Muscle of leg (tissue), 11 donors: ENCODE data around the gene FCN1. TPM values are rescaled to one million over a fixed set of nuclear protein-coding genes. Genes with fewer than 3 reads are reported as not detected.

ENCODE experiments used
- DNase-seq: peaks from one replicate; pipeline ENCODE4 v3.0.0; 2013
- H3K27ac ChIP-seq: one replicate; pipeline ENCODE4 v1.5.1; 2013; ENCODE audit warnings: mild to moderate bottlenecking, low read length, control low read depth
- H3K27me3 ChIP-seq: one replicate; pipeline ENCODE4 v1.6.1; 2013; ENCODE audit warnings: low read length; ENCODE audit not compliant: control insufficient read depth, insufficient read depth
- H3K36me3 ChIP-seq: one replicate; pipeline ENCODE4 v1.6.1; 2013; ENCODE audit warnings: low read length; ENCODE audit not compliant: control insufficient read depth, insufficient read depth
- H3K4me1 ChIP-seq: one replicate; pipeline ENCODE4 v1.6.1; 2013; ENCODE audit warnings: low read length; ENCODE audit not compliant: control insufficient read depth, insufficient read depth
- H3K4me3 ChIP-seq: one replicate; pipeline ENCODE4 v1.5.1; 2013; ENCODE audit warnings: low read length, control low read depth
- H3K9me3 ChIP-seq: replicated peaks from 2 replicates; pipeline ENCODE4 v1.6.1; 2013; ENCODE audit warnings: low read depth, low read length; ENCODE audit not compliant: control insufficient read depth
- WGBS: methylation state at CpG from one replicate; pipeline ENCODE4 v1.1.5; 2013; ENCODE audit warnings: missing lambda C conversion rate; ENCODE audit not compliant: insufficient coverage; 5-methylcytosine and 5-hydroxymethylcytosine counted together
- polyA plus RNA-seq, 8 donors: library from polyadenylated mRNA; unstranded; fragments of 120-200 nt; gene quantifications; one replicate each; pipeline versions ENCODE4 v1.2.1 to v1.2.3, GENCODE V29; 2013; ENCODE audit warnings: inconsistent platforms in 1 of 8, low replicate concordance in 1 of 8; ENCODE audit not compliant: insufficient read length in 8 of 8, insufficient read depth in 1 of 8
- total RNA-seq: library from RNA; stranded (reverse); fragments of 120-200 nt; gene quantifications from one replicate; pipeline ENCODE4 v1.2.4, GENCODE V29; 2013

The FCN1 gene
- total and polyA plus RNA-seq, 9 donors: 2.0 to 8.2 (median 4.0) TPM

DNA sequence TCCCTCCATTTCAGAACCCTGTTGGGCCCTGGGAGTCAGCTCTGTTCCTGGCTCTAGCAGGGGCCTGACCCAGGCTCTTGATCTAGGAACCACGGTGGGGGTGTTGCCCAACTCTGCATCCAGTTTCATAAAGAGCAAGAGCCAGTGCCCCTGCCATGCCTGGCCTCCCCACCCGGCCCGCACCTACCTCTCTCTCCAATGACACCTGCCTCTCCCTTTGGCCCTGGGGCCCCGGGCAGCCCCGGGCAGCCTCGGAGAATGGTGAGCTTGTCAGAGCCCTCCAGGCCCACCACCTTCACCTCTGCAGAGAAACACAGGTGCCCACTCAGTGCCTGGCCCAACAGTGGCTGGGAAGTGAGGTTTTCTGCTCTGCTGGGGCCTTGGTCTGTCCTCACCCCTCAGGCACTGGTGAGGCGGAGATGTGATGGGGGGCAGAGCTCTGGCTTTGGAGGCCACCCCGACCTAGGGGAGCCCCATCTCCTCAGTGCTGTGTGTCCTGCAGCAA is 1.5 kb downstream of the FCN1 start:
- no peak for DNase-seq
- H3K27ac ChIP-seq: no peak overlapping the region

DNA sequence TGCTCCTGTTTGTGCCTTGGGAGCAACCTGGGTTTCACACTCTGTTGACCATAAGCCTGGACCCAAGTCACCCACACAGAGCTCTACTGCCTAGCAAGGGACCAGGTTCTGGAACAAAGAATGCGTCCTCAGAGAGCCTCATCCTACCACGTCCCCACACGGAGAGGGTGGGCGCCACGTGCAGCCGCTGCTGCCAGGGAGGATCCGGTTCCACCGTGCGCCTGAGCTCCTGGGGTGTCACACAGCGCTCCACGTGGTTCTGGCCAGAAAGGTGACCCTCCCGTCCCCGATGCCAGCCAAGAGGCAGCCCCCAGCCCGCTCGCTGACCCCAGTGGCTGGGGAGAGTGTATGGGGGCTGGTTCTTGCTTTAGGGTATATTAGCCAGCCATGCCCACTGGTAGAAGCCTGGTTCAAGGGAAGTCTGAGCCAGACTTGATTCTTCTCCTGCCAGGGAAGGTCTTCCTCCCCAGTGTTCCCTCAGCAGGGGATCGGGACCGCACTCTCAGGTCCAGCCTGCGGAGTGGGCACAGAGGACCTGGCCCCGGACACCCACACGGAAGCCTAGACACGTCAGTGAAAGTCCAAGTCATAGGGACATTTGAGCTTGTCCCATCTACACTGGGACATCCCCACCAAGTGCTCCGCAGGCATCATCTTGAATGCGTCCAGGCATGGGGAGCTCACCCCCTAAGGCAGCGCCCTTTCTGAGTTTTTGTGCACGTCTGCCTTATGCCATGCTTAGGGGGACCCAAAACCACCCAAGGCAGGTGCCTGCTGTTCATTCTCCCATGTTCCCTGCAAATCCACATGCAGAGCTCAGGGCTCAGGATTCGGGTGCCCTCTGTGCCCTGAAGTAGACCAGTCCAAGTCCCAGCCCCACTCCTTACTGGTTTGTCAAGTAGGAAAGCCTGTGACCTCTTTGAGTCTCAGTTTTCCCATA is 2.4 kb downstream of the FCN1 start:
- Histone ChIP-seq H3K4me1 (no peaks in the 10 kb centered on the region), H3K36me3 (no peaks in the 10 kb centered on the region), H3K9me3 (peaks cover 5% of the 10 kb centered on the region), H3K27ac (no peak overlapping the region), H3K27me3 (peaks cover 4% of the 10 kb centered on the region), H3K4me3 (no peak overlapping the region)
- no peak for DNase-seq
- 94% methylated on average over 25 of the region's 26 CpGs for WGBS

More for the DNA sequence above, 1.5 kb downstream of the FCN1 start:
- Histone ChIP-seq H3K4me1 (no peaks in the 10 kb centered on the region), H3K4me3 (no peak overlapping the region), H3K27me3 (peaks cover 4% of the 10 kb centered on the region), H3K9me3 (peaks cover 5% of the 10 kb centered on the region), H3K36me3 (no peaks in the 10 kb centered on the region)
- 82% methylated on average over 3 of the region's 8 CpGs for WGBS

DNA sequence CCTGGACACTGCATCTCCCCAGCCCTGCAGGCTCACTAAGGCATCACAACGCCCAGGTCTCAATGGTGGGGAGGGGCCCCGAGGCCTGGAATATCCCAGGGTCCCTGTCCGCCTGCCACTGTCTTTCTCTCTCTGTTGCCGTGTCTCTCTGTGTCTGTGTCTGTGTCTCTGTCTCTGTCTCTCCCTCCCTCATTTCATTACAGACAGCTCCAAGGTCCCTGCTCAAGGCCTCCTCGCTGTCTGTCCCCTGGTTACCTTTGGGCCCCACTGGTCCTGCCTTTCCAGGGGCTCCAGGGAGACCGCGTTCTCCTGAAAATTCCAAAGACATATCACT is 3.2 kb downstream of the FCN1 start:
- Histone ChIP-seq H3K9me3 (peaks cover 3% of the 10 kb centered on the region), H3K36me3 (no peaks in the 10 kb centered on the region), H3K27ac (no peak overlapping the region), H3K4me1 (no peaks in the 10 kb centered on the region), H3K27me3 (peaks cover 4% of the 10 kb centered on the region), H3K4me3 (no peak overlapping the region)
- WGBS: 78% methylated on average over 5 of the region's 7 CpGs
- DNase-seq: no peak

DNA sequence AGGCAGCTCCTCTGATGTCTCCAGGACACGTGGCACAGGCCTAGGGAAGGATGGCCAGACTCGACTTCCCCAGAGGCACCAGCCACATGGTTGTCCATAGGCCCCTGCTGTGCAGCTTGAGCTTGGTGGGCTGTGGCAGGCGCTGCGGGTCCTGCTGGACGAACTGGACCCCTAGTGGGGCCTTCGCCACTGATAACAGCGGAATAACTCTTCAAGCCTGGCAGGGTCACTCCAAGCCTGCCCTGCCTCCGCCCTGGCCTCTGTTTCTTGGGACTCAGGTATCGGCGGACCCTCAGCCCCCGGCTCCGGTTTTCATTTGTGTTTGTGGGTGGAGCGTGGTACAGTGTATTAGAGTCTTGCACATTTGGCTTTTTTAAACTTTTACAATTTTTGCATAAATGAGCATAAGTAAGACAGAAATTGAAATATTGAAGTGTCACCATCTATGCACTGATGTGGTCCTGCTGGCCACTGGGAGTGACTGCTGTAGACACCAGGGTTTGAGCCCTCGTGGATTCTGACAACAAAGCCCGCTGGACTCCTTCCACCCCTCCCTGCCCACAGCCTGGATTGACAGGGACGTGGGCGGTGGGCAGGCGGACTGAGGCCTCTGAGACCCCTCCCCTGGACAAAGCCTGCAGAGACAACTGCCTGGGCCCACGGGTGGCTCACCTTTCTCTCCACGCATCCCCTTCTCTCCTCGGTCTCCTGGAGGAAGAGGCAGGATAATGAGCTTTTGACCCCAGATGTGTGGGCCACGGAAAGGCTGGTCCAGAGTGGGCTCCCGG is 3.8 kb downstream of the FCN1 start:
- Histone ChIP-seq H3K36me3 (no peaks in the 10 kb centered on the region), H3K27me3 (peaks cover 4% of the 10 kb centered on the region), H3K9me3 (no peaks in the 10 kb centered on the region), H3K27ac (no peak overlapping the region), H3K4me3 (no peak overlapping the region), H3K4me1 (no peaks in the 10 kb centered on the region)
- 81% methylated on average over 16 of the region's 23 CpGs for WGBS
- no peak for DNase-seq

DNA sequence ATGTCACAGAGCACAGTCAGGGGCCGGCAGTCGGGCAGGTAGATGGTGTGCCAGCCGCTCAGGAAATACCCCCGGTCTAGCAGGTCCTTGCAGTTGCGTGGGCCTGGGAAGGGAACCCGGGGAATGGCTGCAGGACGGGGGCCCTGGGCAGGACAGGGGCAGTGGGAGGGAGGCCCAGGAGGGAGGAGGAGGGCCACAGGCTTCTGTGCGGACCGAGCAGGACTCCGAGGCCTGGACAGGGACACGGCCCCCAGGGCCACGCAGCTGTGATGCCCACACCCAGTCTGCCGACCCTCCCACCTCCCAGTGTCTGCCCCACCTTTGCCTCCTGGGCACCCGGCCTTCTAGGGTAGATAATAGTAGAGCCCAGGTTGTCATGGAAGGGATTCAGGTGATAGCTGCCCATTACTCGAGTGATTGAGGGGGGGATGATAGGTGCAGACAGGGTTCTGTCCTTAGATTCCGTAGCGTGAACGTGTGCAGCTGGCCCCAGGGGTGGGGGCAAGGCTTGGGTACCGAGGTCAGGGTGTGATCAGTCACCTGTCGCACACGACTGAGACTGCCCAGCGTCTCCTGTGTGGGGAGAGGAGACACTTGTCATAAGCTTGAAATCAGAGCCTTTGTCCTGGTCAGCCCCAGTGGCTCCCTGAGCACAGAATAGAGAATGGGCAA is 4.5 kb downstream of the FCN1 start:
- Histone ChIP-seq H3K4me3 (no peak overlapping the region), H3K27me3 (peaks cover 4% of the 10 kb centered on the region), H3K36me3 (no peaks in the 10 kb centered on the region), H3K9me3 (no peaks in the 10 kb centered on the region), H3K4me1 (no peaks in the 10 kb centered on the region), H3K27ac (no peak overlapping the region)
- no peak for DNase-seq
- WGBS: 77% methylated on average over 13 of the region's 22 CpGs

DNA sequence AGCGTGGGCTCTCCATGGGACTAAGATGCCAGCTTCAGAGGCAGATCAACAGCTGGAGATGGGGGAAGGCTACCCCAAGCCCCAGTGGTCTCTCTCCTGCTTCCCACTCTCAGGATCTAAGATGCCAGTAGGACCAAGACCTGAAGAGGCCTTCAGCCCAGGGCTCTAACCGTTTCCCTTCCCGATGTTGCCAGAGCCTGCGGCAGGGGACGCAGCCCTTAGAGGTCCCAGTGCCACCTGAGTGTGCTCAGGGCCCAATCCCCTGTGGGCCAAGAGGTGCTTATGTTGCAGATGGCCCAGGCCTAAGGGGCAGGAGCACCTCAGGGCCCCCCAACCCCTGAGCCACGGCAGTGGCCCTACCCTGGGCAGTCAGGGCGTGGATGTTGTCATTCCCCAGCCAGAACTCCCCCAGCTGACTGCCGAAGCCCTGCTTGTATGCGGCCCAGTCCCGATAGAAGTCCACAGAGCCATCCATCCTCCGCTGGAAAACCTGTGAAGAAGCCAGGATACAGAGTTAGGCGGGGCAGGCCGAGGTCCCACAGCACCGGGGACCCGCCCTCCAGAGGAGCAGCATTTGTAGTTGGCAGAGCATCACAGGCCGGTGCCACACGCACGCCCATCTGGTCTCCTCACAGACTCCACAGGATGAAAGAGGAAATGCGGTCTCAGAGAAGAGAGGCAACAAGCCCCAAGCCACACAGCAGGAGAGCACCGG is 5.4 kb downstream of the FCN1 start:
- Histone ChIP-seq H3K36me3 (no peaks in the 10 kb centered on the region), H3K4me1 (no peaks in the 10 kb centered on the region), H3K4me3 (no peak overlapping the region), H3K27me3 (peaks cover 4% of the 10 kb centered on the region), H3K9me3 (no peaks in the 10 kb centered on the region), H3K27ac (no peak overlapping the region)
- no peak for DNase-seq
- WGBS: 84% methylated on average over 18 of the region's 20 CpGs

DNA sequence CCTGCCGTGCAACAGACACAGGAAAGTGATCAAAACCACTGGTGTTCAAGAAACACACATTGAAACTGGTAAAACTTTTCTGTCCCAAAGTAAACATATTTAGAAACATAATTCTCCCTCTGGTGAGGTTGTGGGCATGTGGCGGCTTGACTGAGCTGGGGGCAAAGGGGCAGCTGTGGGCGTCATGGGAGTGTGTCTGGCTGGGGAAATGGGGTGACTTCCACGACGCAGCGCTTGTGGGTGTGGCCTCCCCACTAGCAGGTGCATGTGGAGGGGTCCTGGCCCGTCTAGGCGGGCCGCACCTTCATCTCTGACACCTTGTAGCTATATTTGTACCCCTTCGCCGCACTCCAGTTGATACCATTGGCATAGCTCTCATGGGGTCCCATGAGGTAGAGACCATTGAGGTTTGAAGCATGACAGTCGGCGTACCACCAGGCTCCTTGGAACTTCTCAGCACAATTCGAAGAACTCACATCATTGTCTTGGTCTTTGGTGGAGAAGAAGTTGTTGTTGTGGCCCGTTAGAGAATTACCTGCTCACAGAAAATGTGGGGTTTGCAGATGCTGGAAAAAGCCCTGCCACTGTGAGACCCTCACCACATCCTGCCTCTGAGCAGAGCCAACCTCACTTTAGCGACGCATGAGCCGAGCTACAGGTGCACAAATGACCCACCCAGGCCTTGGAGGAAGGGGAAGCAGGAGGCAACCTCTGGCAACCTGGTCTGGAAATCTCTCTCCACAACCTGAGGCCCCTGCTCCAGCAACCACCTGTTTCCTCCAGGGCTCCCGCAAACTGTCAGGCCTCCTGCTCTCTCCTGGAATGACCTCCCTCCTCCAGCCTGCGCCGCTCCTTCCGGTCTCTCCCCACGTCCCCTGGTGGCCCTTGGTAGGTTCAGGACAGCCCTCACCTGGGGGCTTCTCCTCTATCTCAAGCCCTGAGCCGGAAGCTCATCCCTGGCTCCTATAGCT is 7.9 kb downstream of the FCN1 start:
- H3K4me3 ChIP-seq: no peak overlapping the region
- DNase-seq: no peak
- H3K27me3 ChIP-seq: no peaks in the 10 kb centered on the region
- no peaks in the 10 kb centered on the region for H3K4me1 ChIP-seq
- H3K9me3 ChIP-seq: no peaks in the 10 kb centered on the region
- no peaks in the 10 kb centered on the region for H3K36me3 ChIP-seq
- 82% methylated on average over 18 of the region's 24 CpGs for WGBS
- H3K27ac ChIP-seq: no peak overlapping the region

DNA sequence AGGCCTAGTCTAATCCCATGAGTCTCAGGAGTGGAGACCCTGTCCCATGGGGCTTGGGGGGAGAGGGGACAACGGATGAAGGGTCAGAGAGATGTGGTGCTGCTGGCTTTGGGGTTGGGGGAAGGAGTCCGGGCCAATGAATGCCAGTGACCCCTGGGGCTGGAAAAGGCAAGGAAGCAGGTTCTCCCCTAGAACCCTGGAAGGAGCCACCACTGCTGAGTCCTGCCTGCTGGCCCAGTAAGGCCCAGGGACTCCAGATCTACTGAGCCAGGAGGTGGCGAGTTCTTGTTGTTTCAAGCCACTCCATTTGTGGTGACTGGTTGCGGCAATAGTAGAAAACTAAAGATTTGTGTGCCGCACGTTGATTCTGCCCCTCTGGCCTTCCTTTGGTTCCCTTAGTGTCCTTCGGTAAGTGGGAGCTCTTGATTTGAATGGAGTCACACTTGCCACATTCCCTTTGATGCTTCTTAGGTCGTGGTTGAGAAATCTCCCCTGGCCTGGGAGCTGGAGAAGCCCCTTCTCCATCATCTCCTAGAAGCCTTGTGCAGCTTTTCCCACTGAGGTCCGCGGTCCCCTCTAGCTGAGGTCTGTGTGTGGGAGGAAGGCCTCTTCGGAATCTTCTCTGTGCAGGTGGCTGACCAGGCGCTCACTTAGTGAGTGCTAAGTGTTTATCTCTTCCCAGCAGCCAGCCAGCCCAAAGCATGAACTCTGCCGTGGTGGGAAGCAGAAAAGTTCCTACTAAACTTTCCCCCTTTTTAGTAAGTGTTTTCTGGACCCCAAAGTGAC is 9.0 kb downstream of the FCN1 start:
- Histone ChIP-seq H3K27me3 (no peaks in the 10 kb centered on the region), H3K4me3 (no peak overlapping the region), H3K4me1 (no peaks in the 10 kb centered on the region), H3K9me3 (no peaks in the 10 kb centered on the region), H3K36me3 (no peaks in the 10 kb centered on the region), H3K27ac (no peak overlapping the region)
- DNase-seq: no peak
- 74% methylated on average over 2 of the region's 13 CpGs for WGBS
